Neural cell (in vitro differentiated cells): ENCODE measurements around the gene DCHS2. TPM values are rescaled to one million over a fixed set of nuclear protein-coding genes. Genes with fewer than 3 reads are reported as not detected.

Source experiments
- H2AFZ ChIP-seq: fragments of 200-600, 300-800 bp; sonication (generic), shearing (Covaris generic); 2 replicates; pipeline ENCODE4 v1.6.0; 2014; ENCODE audit warnings: low read depth, mild to moderate bottlenecking, antibody characterized with exemption, low read length, moderate library complexity
- H3F3A ChIP-seq: fragments of 200-600 bp; shearing (Covaris generic); 2 replicates; pipeline ENCODE4 v1.6.1; 2016; ENCODE audit warnings: mild to moderate bottlenecking, moderate library complexity, mixed read lengths, antibody characterized with exemption, low read length; ENCODE audit not compliant: insufficient read depth, poor library complexity, severe bottlenecking
- H3K27ac ChIP-seq: fragments of 200-600, 300-800 bp; sonication (generic), shearing (Covaris generic); 2 replicates; pipeline ENCODE4 v1.5.1; 2014; ENCODE audit warnings: mild to moderate bottlenecking, low read length, moderate library complexity
- H3K27me3 ChIP-seq: fragments of 300-800, 200-600 bp; sonication (generic), shearing (Covaris generic); 2 replicates; pipeline ENCODE4 v1.6.0; 2014; ENCODE audit warnings: mild to moderate bottlenecking, low read depth, low read length, moderate library complexity; ENCODE audit not compliant: insufficient read depth
- H3K36me3 ChIP-seq: fragments of 300-800, 200-600 bp; sonication (generic), shearing (Covaris generic); 2 replicates; pipeline ENCODE4 v1.5.1; 2014; ENCODE audit warnings: mild to moderate bottlenecking, antibody characterized with exemption, low read length, moderate library complexity; ENCODE audit not compliant: insufficient read depth
- H3K4me2 ChIP-seq: fragments of 300-800, 200-600 bp; sonication (generic), shearing (Covaris generic); 2 replicates; pipeline ENCODE4 v1.6.0; 2014; ENCODE audit warnings: mild to moderate bottlenecking, low read length
- H3K4me3 ChIP-seq: fragments of 300-800, 200-600 bp; sonication (generic), shearing (Covaris generic); 2 replicates; pipeline ENCODE4 v1.5.1; 2014; ENCODE audit warnings: mild to moderate bottlenecking, low read length, moderate library complexity
- H3K79me2 ChIP-seq: fragments of 200-600 bp; shearing (Covaris generic); replicated peaks from 2 replicates; pipeline ENCODE4 v1.6.0; 2014; ENCODE audit warnings: mild to moderate bottlenecking, low read length, moderate library complexity; ENCODE audit not compliant: insufficient read depth
- H3K9ac ChIP-seq: fragments of 300-800, 200-600 bp; sonication (generic), shearing (Covaris generic); 2 replicates; pipeline ENCODE4 v1.6.1; 2016; ENCODE audit warnings: mild to moderate bottlenecking, low read length, mixed read lengths
- H3K9me2 ChIP-seq: fragments of 200-600 bp; shearing (Covaris generic); 2 replicates; pipeline ENCODE4 v1.6.1; 2016; ENCODE audit warnings: mild to moderate bottlenecking, low read length, mixed read lengths; ENCODE audit not compliant: insufficient read depth
- H3K9me3 ChIP-seq: fragments of 200-600, 300-800 bp; sonication (generic), shearing (Covaris generic); 2 replicates; pipeline ENCODE4 v1.6.1; 2016; ENCODE audit warnings: mild to moderate bottlenecking, mixed run types, low read length, moderate library complexity, mixed read lengths
- H4K20me1 ChIP-seq: fragments of 200-600 bp; shearing (Covaris generic); 2 replicates; pipeline ENCODE4 v1.6.1; 2016; ENCODE audit warnings: mild to moderate bottlenecking, mixed run types; ENCODE audit not compliant: insufficient read depth
- CTCF ChIP-seq: fragments of 450-650 bp; IDR thresholded peaks from 2 replicates; pipeline ENCODE4 v1.5.1; 2014; ENCODE audit warnings: antibody characterized with exemption, mild to moderate bottlenecking, moderate library complexity; ENCODE audit not compliant: poor library complexity, severe bottlenecking
- EP300 ChIP-seq: fragments of 450-650 bp; conservative IDR thresholded peaks from 2 replicates; pipeline ENCODE4 v1.6.1; 2014; ENCODE audit warnings: antibody characterized with exemption, mild to moderate bottlenecking, moderate library complexity; ENCODE audit not compliant: poor library complexity, severe bottlenecking
- EZH2 ChIP-seq: fragments of 200-600, 300-800 bp; shearing (Covaris generic), sonication (generic); IDR thresholded peaks from 2 replicates; pipeline ENCODE4 v1.6.1; 2014; ENCODE audit warnings: antibody characterized with exemption, low read length, borderline replicate concordance, mild to moderate bottlenecking; ENCODE audit not compliant: insufficient read depth, poor library complexity, severe bottlenecking
- MXI1 ChIP-seq: fragments of 450-650 bp; conservative IDR thresholded peaks from 2 replicates; pipeline ENCODE4 v1.6.1; 2014; ENCODE audit warnings: antibody characterized with exemption, mild to moderate bottlenecking; ENCODE audit not compliant: poor library complexity, severe bottlenecking
- POLR2AphosphoS5 ChIP-seq: IDR thresholded peaks from 2 replicates; pipeline ENCODE4 v1.6.1; 2012
- RAD21 ChIP-seq: fragments of 450-650 bp; conservative IDR thresholded peaks from 2 replicates; pipeline ENCODE4 v1.6.1; 2014; ENCODE audit warnings: antibody characterized with exemption, mild to moderate bottlenecking, moderate library complexity
- REST ChIP-seq: IDR thresholded peaks from 2 replicates; pipeline ENCODE4 v1.6.1; 2012; ENCODE audit warnings: borderline replicate concordance
- SMC3 ChIP-seq: fragments of 450-650 bp; conservative IDR thresholded peaks from 2 replicates; pipeline ENCODE4 v1.6.1; 2014; ENCODE audit warnings: antibody characterized with exemption, mild to moderate bottlenecking, moderate library complexity; ENCODE audit not compliant: poor library complexity
- TAF1 ChIP-seq: IDR thresholded peaks from 2 replicates; pipeline ENCODE4 v1.6.1; 2012; ENCODE audit warnings: low read depth
- polyA plus RNA-seq: library from polyadenylated mRNA; depleted of rRNA; stranded (reverse); fragments of >200 nt; gene quantifications from 2 replicates; pipeline ENCODE4 v1.2.3, GENCODE V29; 2014

The DCHS2 gene
- polyA plus RNA-seq, 1 donor from 2014 or later = 1.6 TPM

- TF ChIP-seq TAF1 (no peak), CTCF (no peak), MXI1 (no peak), POLR2AphosphoS5 (no peak), SMC3 (no peak), RAD21 (no peak), REST (no peak), EP300 (no peak), EZH2 (no peak)
- Histone ChIP-seq H3F3A (no peaks in the 10 kb centered on the region), H3K4me3 (no peak overlapping the region), H3K79me2 (no peaks in the 10 kb centered on the region), H3K9me3 (no peaks in the 10 kb centered on the region), H3K9me2 (no peaks in the 10 kb centered on the region), H3K9ac (no peak overlapping the region), H2AFZ (no peak overlapping the region), H3K36me3 (no peaks in the 10 kb centered on the region), H3K27me3 (no peaks in the 10 kb centered on the region), H3K27ac (no peak overlapping the region), H4K20me1 (no peaks in the 10 kb centered on the region), H3K4me2 (no peak overlapping the region)
Observed at GRCh38 chr4:154450966-154451365, 40.6 kb downstream of the DCHS2 start.

- no peaks in the 10 kb centered on the region for H4K20me1 ChIP-seq
- H3K27ac ChIP-seq = no peak overlapping the region
- no peak overlapping the region for H3K4me3 ChIP-seq
- no peak for TF ChIP-seq MXI1
- TF ChIP-seq EZH2 = no peak
- no peak for TF ChIP-seq EP300
- TF ChIP-seq POLR2AphosphoS5 = no peak
- TF ChIP-seq SMC3 = no peak
- TF ChIP-seq CTCF = no peak
- TF ChIP-seq REST = no peak
- TF ChIP-seq RAD21 = no peak
- TF ChIP-seq TAF1 = no peak
- H3F3A ChIP-seq = no peaks in the 10 kb centered on the region
- H3K9me3 ChIP-seq = no peaks in the 10 kb centered on the region
- H2AFZ ChIP-seq = no peak overlapping the region
- no peak overlapping the region for H3K9ac ChIP-seq
- H3K27me3 ChIP-seq = no peaks in the 10 kb centered on the region
- no peaks in the 10 kb centered on the region for H3K9me2 ChIP-seq
- no peaks in the 10 kb centered on the region for H3K79me2 ChIP-seq
- H3K4me2 ChIP-seq = no peak overlapping the region
- no peaks in the 10 kb centered on the region for H3K36me3 ChIP-seq
Observed at GRCh38 chr4:154444958-154445357, 46.6 kb downstream of the DCHS2 start.
